Central memory CD8-positive, alpha-beta T cell (primary cell): ENCODE measurements around the gene IRF6.

Experiments
- ATAC-seq: fragments of 150-1000 bp; cut with Tn5 transposase; replicated peaks from 2 replicates; pipeline ENCODE4 v1.10.0; 2022; ENCODE audit warnings: mild to moderate bottlenecking, moderate FRiP score, moderate number of reproducible peaks; ENCODE audit not compliant: poor library complexity, severe bottlenecking; ENCODE audit errors: extremely low read depth
- DNase-seq, 2 donors: peaks; one replicate each; pipeline ENCODE4 v3.0.0; 2021; ENCODE audit warnings: low spot score in 2 of 2
- H3K27ac Mint-ChIP-seq: one replicate; pipeline ENCODE4 v1.8.0; 2022; ENCODE audit warnings: low read depth, mild to moderate bottlenecking, moderate library complexity, mixed read lengths
- H3K27me3 Mint-ChIP-seq: one replicate; pipeline ENCODE4 v1.8.0; 2022; ENCODE audit warnings: mixed read lengths
- H3K36me3 Mint-ChIP-seq: one replicate; pipeline ENCODE4 v1.8.0; 2022; ENCODE audit warnings: mild to moderate bottlenecking, moderate library complexity, mixed read lengths; ENCODE audit not compliant: insufficient read depth
- H3K4me1 Mint-ChIP-seq: one replicate; pipeline ENCODE4 v1.8.0; 2022; ENCODE audit warnings: mixed read lengths
- H3K4me3 Mint-ChIP-seq: one replicate; pipeline ENCODE4 v1.8.0; 2022; ENCODE audit warnings: mild to moderate bottlenecking, moderate library complexity, mixed read lengths
- H3K9me3 Mint-ChIP-seq: one replicate; pipeline ENCODE4 v1.8.0; 2022; ENCODE audit warnings: mixed read lengths

IRF6 gene

GRCh38 chr1:209816923-209817322 is 11.0 kb upstream of the IRF6 start:
- Mint-ChIP-seq H3K27me3 (peaks cover 36% of the 10 kb centered on the region), H3K4me3 (no peak overlapping the region), H3K36me3 (no peaks in the 10 kb centered on the region), H3K9me3 (no peaks in the 10 kb centered on the region), H3K27ac (no peak overlapping the region), H3K4me1 (no peaks in the 10 kb centered on the region)
- DNase-seq (no peak), ATAC-seq (no peak)

DNA sequence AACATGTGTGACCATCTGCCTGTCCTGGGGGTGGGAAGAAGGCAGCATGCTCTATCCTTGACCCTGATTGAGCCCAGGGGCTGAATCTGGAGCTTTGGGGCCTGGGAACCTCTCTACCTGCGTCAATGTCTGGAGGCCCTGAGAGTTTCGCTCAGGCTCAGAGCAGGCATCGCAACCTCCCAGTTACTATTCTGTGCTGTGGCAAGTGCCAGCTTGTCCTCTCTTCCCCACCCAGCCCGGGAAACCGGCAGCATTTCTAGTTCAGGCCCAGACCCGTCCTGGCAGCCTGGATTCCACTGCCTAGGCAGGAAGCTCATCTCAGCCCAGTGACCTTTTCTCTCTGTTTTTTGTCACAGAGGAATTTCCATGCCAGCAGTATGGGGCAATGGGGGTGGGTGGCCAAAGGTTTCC is 10.0 kb upstream of the IRF6 start:
- H3K27me3 Mint-ChIP-seq = peaks cover 28% of the 10 kb centered on the region
- no peak overlapping the region for H3K27ac Mint-ChIP-seq
- no peaks in the 10 kb centered on the region for H3K9me3 Mint-ChIP-seq
- ATAC-seq (no peak), DNase-seq (no peak)
- H3K4me1 Mint-ChIP-seq = no peaks in the 10 kb centered on the region
- H3K36me3 Mint-ChIP-seq = no peaks in the 10 kb centered on the region
- no peak overlapping the region for H3K4me3 Mint-ChIP-seq

- Mint-ChIP-seq H3K36me3 (no peaks in the 10 kb centered on the region), H3K27me3 (peaks cover 23% of the 10 kb centered on the region), H3K27ac (no peak overlapping the region), H3K4me1 (no peaks in the 10 kb centered on the region), H3K9me3 (no peaks in the 10 kb centered on the region), H3K4me3 (no peak overlapping the region)
- ATAC-seq (no peak), DNase-seq (no peak)
Measured at GRCh38 chr1:209815490-209815889, 9.5 kb upstream of the IRF6 start.

DNA sequence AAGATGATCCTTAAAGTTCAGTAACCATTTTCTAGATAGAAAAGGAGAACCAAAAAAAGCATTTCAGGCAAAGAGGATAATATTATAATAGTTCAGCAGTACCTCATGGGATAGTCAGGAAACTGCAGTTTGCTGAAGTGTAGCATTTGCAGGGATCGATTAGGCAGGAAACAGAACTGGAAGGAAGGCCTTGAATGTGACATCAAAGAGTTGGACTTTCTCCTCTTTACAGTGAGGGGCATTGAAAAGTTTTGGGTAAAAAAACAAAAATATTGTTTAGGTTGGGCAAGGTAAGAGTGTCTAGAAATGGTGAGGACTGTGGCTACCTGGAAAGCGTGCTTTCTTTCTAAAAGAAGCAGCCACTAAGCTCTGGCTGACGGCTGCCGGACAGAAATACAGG is 8.0 kb upstream of the IRF6 start:
- ATAC-seq (no peak), DNase-seq (no peak)
- no peaks in the 10 kb centered on the region for H3K36me3 Mint-ChIP-seq
- no peak overlapping the region for H3K4me3 Mint-ChIP-seq
- H3K9me3 Mint-ChIP-seq = no peaks in the 10 kb centered on the region
- H3K27me3 Mint-ChIP-seq = peaks cover 9% of the 10 kb centered on the region
- H3K27ac Mint-ChIP-seq = no peak overlapping the region
- no peaks in the 10 kb centered on the region for H3K4me1 Mint-ChIP-seq

DNA sequence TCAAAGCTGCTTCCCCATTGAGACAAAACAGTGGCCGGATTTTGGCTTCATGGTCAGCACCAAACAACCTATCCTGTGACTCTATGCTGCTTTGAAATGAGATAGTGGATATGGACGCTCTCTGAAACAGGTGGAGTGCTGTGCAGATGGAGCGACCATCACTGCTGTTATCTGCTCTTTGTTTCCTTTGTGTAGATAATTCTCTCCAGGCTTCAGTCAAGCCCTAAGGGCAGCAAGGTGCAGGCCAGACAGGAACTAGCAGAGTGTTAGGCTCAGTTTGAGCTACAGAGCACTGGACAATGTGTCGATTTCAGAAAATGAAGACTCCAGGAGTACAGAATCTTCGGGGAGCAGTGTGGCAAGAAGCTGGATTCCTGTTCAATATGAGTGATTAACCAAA is 4.8 kb upstream of the IRF6 start:
- H3K9me3 Mint-ChIP-seq = no peaks in the 10 kb centered on the region

DNA sequence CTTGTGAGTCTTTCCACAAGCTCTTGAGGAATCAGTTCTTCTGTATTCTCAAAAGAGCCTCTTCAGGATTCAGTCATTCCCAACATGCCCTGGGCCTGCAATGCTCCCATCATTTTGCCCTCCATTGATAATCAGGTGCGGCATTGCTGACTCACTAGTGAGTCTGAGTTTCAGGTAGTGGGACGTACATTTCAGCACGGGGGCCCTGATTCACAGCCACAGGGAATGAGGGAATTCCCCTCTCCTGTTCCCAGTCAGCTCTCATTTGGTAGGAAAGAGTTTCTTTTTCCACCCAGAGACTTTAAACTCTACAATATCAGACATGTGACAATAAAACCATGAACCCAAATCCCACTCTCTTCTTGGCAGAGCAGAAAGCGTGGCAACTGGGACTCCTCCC is 3.7 kb upstream of the IRF6 start:
- no peak for ATAC-seq
- Mint-ChIP-seq H3K4me1 (peaks cover 10% of the 10 kb centered on the region), H3K9me3 (no peaks in the 10 kb centered on the region), H3K4me3 (no peak overlapping the region), H3K36me3 (peaks cover 3% of the 10 kb centered on the region), H3K27me3 (no peaks in the 10 kb centered on the region), H3K27ac (no peak overlapping the region)
- no peak for DNase-seq

More for the DNA sequence above, 4.8 kb upstream of the IRF6 start:
- DNase-seq (no peak), ATAC-seq (no peak)
- Mint-ChIP-seq H3K27ac (no peak overlapping the region), H3K27me3 (no peaks in the 10 kb centered on the region), H3K36me3 (peaks cover 3% of the 10 kb centered on the region), H3K4me1 (peaks cover 3% of the 10 kb centered on the region), H3K4me3 (no peak overlapping the region)

GRCh38 chr1:209808059-209808581 is 2.2 kb upstream of the IRF6 start:
- no peak for DNase-seq
- H3K36me3 Mint-ChIP-seq = peaks cover 3% of the 10 kb centered on the region
- no peak overlapping the region for H3K27ac Mint-ChIP-seq
- H3K4me3 Mint-ChIP-seq = no peak overlapping the region
- no peak for ATAC-seq
- no peaks in the 10 kb centered on the region for H3K9me3 Mint-ChIP-seq
- H3K4me1 Mint-ChIP-seq = peaks cover 10% of the 10 kb centered on the region
- no peaks in the 10 kb centered on the region for H3K27me3 Mint-ChIP-seq

DNA sequence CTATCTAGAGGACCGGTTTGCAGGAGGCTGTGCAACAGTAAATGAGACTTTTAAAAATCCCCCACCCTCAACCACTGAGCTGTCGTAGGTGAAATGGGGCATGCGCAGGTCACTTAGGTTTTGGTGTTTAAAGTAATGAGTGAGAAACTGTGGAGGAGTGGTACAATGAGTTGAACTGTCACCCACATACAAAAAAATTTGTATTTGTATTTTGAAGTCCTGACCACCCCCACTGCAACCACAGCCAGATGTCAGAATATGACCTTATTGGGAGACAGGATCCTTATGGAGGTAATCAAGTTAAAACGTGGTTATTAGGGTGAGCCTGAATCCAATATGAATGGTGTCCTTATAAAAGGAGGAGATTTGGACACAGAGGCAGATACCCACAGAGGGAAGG is 1.6 kb upstream of the IRF6 start:
- Mint-ChIP-seq H3K4me1 (peaks cover 10% of the 10 kb centered on the region), H3K4me3 (no peak overlapping the region), H3K9me3 (no peaks in the 10 kb centered on the region), H3K27me3 (no peaks in the 10 kb centered on the region), H3K36me3 (peaks cover 3% of the 10 kb centered on the region), H3K27ac (no peak overlapping the region)
- ATAC-seq (no peak), DNase-seq (no peak)

DNA sequence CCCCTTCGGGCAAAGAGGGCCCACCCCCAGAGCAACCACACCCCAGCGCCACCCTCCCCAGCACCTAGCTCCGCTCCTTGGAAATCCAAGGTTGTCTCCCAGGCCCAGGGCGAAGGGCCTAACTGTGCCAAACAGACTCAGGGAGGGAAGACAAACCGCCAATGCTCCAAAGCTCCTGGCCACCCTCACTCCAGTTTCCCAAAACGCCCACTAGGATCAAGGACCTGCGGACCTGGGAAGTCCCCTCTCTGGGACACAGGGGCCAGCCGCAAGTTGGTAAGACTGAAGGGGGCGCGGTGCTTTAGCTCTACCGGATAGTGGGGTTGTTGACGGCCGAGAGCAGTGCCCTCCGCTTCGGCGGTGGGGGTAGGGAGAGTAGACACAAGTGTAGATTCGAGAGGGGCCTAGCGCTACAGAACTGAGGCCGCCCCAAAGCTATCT is 581 bp downstream of the IRF6 start:
- Mint-ChIP-seq H3K9me3 (no peaks in the 10 kb centered on the region), H3K36me3 (peaks cover 3% of the 10 kb centered on the region), H3K4me3 (peak overlapping the region; percentile 81), H3K27ac (no peak overlapping the region), H3K27me3 (no peaks in the 10 kb centered on the region), H3K4me1 (peaks cover 10% of the 10 kb centered on the region)
- ATAC-seq = no peak
- DNase-seq = no peak

DNA sequence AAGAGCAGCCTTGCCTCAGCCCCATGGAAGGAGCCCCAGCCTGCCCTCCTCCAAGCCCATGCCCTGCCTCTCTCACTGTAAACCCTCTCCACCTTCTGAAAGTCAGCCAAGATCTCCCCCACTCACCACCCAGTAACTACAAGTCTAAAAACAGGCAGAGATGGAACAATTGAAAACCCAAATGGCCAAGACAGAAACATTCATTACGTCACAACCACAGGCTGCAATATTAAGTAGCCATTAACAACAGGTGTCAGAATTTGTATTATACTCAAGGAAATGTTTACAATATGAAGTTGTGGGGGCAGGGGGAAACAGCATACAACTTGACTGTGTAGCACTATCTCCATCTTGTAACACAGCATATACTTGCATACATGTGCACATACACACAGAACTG is 2.4 kb downstream of the IRF6 start:
- ATAC-seq (no peak), DNase-seq (no peak)
- peaks cover 3% of the 10 kb centered on the region for H3K36me3 Mint-ChIP-seq
- peaks cover 10% of the 10 kb centered on the region for H3K4me1 Mint-ChIP-seq
- no peaks in the 10 kb centered on the region for H3K9me3 Mint-ChIP-seq
- H3K4me3 Mint-ChIP-seq = no peak overlapping the region
- H3K27me3 Mint-ChIP-seq = no peaks in the 10 kb centered on the region
- no peak overlapping the region for H3K27ac Mint-ChIP-seq

DNA sequence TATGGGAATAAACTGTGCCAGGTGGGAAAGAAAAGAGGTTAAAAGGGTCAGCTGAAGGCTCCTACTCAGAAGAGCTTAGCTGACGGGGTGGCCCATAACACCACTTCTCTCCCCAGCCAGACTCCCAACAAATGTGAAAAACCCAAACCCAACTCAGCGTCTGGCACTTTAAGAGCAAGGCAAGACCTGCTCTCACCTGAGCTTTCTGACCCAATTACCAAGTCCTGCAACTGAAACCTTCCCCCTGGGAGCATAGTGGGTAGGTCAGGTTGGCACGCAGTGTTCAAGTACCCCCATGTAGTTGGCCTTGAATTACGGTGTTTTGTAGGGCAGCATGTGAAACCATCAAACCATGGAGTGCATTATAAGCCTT is 3.2 kb downstream of the IRF6 start:
- Mint-ChIP-seq H3K36me3 (peaks cover 3% of the 10 kb centered on the region), H3K9me3 (no peaks in the 10 kb centered on the region), H3K4me3 (no peak overlapping the region), H3K27ac (no peak overlapping the region), H3K4me1 (peaks cover 10% of the 10 kb centered on the region), H3K27me3 (no peaks in the 10 kb centered on the region)
- no peak for ATAC-seq
- no peak for DNase-seq

DNA sequence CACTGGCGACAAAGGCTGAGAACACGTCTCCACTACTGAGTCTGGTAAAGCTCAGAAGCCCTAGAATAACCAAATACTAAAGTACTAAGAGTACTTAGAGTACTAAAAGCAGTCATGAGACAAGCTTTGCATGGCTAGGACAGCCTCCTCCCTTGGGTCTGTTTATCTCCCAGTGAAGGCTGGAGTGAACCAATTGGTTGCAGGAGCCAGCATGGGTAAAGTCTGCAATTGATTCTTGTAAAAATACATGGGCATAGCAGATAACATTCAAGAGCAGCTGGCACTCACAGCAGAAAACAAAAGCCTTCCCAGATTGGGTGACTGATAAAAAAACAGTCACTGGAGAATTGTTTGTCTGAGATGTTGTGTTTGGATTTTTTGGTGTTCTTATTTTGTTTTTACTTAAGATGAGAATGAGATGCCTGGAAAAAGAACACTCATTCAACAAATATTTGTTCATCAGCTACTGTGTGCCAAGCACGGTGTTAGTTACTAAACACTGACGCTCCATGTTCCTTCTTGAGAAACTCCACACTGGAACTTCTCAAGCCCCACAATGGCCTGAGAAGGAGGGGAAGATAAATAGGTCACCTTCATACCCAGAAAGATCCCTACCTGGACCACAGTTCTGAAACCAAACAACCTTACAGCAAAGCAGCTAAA is 3.7 kb downstream of the IRF6 start:
- Mint-ChIP-seq H3K9me3 (no peaks in the 10 kb centered on the region), H3K36me3 (peaks cover 3% of the 10 kb centered on the region), H3K4me3 (no peak overlapping the region), H3K27ac (no peak overlapping the region), H3K27me3 (no peaks in the 10 kb centered on the region), H3K4me1 (peaks cover 10% of the 10 kb centered on the region)
- DNase-seq (no peak), ATAC-seq (no peak)

DNA sequence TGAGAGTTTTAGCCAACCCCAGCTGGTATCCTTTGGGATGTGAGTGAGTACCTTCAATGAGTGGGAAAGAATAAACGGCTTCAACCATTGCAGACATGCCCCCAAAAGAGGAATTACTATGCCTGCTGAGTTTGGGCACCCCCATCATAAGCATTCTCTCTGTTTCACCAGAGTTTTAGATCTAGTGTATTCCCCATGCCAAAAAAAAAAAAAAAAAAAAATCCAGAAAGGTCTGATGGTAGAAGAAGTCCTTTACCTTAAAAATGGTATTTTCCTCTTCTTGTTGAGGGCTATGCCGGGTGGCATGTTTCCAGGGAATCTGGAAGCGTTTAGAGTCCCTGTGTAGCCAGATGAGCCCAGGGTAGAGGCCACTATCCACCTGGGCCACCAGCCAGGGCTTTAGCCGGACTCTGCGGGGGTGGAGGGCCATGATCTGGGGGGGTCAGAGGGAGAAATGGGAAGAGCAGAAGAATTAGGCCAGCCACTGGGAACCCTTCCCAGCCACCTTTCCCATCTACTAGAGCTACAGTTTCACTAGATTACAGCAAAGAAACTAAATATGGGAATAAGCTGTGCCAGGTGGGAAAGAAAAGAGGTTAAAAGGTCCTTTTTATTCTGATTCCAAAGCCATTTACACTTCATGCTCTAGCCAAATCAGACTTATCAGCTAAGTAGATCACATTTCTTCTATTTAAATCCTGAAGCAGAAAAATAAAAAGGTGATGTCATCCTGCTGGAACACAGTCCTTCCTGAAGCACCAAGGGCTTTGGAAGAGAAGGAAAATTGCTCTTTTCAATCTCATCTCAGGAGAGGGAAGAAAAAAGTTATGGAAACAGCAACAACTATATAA is 4.7 kb downstream of the IRF6 start:
- H3K27me3 Mint-ChIP-seq = no peaks in the 10 kb centered on the region
- H3K36me3 Mint-ChIP-seq = peaks cover 2% of the 10 kb centered on the region
- no peaks in the 10 kb centered on the region for H3K9me3 Mint-ChIP-seq
- H3K4me1 Mint-ChIP-seq = peaks cover 10% of the 10 kb centered on the region
- DNase-seq (no peak), ATAC-seq (no peak)
- H3K4me3 Mint-ChIP-seq = no peak overlapping the region
- H3K27ac Mint-ChIP-seq = no peak overlapping the region
